CD4-positive, alpha-beta T cell treated with Interleukin-4 for 1 hour (primary cell): Measurements from ENCODE around the gene PLEKHJ1.

Experiments
- DNase-seq, 2 donors: peaks; one replicate each; pipeline ENCODE4 v3.0.0-alpha.2; 2020 to 2022

PLEKHJ1 gene

DNA sequence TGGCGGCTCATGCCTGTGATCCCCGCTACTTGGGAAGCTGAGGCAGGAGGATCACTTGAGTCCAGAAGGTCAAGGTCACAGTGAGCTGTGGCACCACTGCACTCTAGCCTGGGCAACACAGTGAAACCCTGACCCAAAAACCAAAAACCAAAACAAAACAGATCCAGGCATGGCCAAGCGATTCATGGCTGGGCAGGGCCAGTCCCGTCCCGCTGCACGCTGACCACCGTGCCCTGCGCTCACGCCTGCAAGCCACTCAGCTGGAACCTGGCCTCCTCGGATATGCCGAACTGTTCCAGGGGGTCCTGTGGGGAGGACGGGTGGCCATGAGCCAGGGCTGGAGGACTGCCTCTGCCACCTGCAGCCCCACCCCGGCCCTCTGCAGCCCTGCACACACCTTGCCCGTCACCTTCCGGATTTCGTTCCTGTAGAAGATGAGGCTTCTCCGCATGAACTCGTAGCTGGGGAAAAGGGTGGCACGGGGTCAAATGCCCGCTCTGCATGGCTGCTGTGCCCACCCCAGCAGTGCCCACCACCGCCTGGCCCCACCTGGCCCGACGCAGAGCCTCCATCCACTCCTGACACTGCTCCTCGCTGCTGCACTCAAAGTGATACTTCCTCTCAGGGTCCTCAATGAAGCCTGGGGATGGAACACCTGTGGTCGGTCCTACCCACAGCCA is 2.4 kb downstream of the PLEKHJ1 start:
- no peak for DNase-seq

DNA sequence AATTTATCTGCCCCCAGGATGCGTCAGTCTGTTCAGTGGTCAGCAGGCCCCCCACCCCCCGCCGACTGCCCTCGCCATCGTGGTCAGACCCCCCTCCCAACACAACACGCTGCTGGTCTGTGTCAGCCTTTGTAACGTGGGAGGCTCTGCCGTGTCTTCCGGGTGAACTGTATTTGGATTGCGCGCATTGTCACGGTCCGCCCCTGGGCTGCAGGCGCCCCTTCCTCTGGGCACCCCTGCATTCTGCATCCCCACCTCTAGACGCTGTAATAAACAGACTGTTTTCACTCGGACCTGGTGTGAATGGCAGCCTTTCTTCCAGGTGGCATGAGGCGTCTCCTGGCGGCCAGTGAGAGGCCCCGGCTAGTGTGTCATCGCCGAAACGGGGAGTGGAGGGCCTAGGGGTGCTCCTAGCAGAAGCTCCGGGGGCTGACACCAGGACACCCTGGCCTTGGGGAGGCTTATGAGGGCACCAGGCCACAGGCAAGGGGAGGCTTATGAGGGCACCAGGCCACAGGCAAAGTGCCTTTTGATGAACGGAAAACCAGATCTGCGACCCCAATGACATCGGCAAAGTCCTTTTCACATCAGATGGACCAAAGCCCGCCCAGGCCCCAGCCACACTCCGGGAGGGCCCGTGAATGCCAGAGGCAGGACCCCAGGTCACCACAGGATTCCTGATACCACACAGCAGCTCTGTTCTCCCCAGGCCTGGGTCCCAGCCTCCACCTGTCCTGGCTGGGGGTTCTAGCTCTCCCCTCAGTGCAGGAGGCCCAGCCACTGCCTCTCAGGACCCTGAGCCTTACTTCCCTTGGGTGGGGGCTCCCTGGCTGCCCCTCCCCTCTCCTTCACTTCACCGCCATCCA is 3.6 kb downstream of the PLEKHJ1 start:
- DNase-seq, result no peak

DNA sequence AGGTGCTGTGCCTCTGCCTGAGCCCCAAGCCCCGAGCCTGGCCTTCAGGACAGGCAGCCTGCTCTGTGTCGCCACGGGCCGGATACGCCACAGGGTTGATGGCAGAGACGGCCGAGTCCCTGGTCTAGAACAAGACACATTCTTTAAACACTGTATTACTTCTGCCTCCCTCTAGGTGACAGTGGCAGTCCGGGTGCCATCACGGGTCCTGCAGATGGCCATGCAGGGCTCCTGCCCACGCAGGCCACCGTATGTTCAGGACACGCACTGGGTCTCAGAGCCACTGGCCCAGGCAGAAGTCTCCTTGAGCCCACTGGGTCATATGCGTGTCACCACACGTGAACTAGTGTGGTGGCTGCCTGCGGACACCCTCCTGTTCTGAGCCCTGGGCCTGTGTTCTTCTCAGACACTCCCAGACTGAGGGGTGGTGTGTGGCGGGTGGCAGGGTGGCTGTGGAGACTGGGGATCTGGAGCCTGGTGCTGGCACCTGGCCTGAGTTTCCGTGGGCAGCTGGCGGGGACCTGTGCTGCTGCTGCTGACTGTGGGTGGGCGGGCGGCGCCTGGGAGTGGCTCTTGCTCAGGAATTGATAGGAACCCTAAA is 4.4 kb downstream of the PLEKHJ1 start:
- DNase-seq, result no peak

DNA sequence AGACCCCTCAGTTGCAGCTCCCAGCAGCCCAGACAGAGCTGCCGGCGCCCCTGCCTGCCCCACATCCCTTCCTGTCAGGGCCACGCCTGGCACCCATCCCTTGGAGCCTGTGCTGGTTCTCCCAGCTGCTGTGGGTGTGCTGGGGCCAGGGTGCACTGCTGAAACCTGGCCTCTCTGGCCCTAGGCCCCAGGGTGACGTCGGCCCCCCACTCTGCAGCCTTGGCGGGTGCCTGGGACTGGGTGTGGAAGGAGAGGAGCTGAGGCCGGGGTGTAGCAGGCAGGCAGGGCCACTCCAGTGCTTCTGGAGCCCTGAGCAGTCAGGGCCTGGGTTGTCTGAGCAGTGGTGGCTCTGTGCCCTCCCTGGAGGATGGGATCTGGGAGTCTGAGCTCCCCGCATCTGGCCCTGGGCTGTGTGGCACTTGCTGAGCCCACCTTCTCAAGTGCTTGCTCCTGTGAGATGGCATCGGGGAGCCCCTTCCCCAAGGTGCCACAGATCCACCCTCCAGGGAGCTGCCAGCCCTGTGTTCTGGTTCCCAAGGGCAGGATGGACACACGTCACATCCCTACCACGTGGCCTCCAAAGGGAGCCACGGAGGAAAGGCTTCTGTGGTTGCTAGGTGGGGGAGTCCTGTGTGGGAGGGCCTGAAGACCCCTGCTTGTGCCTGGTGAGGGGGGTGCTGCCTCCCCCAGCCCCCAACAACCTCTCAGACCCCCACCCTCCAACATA is 5.2 kb downstream of the PLEKHJ1 start:
- no peak for DNase-seq

DNA sequence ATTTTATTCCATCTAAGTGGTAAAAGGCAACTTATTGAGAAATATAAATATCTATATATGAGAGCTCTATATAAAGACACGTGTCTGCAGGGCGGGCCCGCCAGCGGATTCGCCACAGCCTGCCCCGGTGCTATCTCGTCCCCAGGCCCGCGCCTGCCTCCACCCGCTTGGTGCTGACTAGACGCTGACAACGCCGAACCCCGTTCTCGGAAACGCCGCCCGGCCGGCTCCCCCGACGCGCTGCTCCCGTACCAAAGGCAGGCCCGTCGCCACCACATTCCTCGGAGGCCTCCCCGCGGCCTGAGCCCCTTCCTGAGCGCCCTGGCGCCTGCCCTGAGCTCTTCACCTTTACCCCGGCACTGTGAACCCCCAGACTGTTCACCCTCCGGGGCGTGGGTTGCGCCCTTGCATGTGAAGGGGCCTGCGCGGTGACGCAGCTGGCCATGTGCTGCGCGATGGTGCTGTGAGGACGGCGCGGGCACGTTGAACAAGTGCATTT is 6.0 kb downstream of the PLEKHJ1 start:
- no peak for DNase-seq

DNA sequence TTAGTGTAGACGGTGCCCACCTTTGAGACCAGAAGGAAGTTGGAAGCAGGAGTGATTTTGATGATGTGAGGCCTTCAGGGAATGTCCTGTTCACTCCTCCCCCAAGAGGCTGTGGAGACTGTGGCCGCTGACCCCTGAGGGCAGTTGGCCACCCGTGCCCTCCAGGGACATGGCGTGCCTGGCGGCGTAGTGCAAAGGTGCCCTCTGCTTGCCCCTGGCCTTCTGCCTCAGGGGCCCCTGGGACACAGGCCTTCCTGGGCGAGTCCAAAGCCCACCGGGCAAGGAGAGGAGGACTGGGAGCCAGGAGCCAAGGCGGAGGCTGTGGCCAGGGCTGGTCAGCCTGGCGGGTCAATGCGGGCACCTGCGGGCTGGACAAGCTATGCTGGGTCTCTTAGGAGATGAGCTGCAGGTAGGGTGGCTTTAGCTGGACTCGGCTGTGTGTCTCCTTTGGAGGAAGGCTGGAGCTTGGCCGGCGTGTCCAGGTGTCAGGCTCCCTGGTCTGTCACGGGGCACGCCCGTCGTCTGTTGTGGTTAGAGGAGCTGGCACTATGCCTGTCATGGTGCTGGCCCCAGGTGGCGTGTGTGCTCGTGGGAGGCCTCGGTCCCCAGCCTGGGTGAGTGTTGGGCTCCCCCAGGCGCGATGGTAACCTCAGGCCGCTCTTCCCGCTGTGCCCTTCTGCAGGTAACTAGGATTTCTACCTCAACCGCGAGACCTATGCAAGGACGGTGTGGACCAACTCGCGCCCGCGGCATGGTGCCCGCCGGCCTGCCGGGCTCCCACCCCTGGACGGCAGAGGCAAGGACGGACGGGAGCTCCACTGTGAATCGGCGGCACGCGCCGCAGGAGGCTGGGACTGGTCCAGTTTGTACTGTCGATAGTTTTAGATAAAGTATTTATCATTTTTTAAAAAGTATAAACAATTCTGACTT is 6.8 kb downstream of the PLEKHJ1 start:
- no peak for DNase-seq

DNA sequence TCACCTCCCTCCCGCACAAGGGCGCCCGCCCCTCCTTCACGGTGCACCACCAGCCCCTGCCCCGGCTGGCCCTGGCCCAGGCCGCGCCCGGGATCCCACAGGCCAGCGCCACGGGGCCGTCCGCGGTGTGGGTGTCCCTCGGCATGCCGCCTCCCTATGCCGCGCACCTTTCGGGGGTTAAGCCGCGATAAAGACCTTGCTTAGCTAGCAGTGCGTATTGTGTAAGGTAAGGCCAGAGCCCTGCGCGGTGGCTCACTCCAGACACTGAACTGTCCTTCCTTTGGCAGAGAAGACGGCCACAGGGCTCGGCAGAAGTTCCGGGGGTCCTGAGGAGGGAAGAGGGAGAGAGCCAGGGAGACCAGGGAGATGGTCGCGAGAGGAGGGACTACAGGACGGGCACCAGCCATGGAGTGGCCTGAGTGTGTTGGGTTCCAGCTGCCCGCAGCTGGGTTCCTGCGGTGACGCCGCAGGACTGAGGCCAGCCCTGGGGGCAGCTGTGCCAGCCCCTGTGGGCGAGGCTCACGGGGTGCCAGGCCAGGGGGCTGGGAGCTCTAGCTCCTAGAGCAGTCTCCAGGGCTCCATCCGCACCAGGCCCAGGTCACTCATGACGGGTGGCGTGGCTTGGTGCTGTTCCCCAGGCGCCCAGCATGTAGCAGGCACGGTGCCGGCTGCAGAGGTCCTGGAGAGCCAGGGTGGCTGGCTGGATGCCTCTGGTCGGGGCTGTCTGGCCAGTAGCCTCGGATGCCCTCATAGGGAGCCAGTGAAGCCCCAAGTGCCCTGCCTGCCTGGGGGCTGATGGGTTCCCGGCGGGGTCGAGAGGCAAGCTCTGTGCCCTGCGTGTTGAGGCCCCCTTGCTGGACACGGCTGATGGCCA is 7.7 kb downstream of the PLEKHJ1 start:
- no peak for DNase-seq

DNA sequence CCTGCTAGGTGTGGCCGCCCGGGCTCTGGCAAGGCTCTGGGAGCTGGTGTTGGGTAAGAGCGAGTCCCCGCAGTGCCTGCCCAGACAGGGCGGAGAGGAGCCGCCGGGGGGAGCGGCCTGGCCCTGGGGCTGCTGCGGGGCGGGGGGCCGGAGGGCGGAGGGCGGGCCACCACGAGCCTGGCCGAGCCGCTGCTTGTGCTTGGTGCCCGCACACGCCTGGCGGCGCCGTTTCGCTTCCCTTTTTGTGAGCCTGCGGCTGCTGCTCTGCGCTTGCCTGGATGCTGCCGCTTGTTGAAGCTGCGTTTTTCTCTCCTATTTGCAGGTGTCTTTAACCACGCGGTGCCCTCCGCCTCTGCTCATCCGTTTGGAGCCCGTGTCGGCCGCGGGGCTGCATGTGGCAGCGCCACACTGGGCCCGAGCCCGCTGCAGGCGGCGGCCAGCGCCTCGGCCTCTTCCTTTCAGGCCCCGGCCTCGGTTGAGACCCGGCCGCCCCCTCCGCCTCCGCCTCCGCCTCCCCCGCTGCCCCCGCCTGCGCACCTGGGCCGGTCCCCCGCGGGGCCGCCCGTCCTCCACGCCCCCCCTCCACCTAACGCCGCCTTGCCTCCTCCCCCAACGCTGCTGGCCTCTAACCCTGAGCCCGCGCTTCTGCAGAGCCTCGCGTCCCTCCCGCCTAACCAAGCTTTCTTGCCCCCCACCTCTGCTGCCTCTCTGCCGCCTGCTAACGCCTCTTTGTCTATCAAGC is 8.5 kb downstream of the PLEKHJ1 start:
- peak in 1 of 2 donors; percentile 50 for DNase-seq

DNA sequence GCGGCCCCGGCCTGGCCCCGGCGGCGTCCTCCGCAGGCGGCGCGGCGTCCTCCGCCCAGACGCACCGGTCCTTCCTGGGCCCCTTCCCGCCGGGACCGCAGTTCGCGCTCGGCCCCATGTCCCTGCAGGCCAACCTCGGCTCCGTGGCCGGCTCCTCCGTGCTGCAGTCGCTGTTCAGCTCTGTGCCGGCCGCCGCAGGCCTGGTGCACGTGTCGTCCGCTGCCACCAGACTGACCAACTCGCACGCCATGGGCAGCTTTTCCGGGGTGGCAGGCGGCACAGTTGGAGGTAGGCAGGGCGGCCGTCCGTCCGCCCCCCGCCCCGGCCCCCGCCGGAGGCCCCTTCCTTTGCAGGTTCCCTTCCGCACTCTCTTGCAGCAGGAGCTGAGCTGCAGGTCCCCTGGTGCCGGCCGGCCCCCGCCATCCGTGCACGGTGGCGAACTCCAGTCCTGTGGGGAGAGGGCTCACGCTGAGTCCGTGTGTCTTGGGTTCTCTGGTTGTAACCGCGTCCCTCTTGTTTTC is 9.2 kb downstream of the PLEKHJ1 start:
- no peak for DNase-seq

DNA sequence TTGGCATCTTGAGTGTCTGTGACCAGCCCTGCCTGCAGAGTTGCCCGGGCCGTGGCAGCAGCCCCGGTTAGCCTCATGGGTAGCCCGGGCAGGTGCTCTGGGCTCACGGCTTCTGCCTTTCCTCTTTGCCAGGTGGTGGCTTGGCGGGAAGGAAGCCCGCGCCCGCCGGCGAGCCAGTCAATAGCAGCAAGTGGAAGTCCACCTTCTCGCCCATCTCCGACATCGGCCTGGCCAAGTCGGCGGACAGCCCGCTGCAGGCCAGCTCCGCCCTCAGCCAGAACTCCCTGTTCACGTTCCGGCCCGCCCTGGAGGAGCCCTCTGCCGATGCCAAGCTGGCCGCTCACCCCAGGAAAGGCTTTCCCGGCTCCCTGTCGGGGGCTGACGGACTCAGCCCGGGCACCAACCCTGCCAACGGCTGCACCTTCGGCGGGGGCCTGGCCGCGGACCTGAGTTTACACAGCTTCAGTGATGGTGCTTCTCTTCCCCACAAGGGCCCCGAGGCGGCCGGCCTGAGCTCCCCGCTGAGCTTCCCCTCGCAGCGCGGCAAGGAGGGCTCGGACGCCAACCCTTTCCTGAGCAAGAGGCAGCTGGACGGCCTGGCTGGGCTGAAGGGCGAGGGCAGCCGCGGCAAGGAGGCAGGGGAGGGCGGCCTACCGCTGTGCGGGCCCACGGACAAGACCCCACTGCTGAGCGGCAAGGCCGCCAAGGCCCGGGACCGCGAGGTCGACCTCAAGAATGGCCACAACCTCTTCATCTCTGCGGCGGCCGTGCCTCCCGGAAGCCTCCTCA is 9.9 kb downstream of the PLEKHJ1 start:
- DNase-seq, result no peak

DNA sequence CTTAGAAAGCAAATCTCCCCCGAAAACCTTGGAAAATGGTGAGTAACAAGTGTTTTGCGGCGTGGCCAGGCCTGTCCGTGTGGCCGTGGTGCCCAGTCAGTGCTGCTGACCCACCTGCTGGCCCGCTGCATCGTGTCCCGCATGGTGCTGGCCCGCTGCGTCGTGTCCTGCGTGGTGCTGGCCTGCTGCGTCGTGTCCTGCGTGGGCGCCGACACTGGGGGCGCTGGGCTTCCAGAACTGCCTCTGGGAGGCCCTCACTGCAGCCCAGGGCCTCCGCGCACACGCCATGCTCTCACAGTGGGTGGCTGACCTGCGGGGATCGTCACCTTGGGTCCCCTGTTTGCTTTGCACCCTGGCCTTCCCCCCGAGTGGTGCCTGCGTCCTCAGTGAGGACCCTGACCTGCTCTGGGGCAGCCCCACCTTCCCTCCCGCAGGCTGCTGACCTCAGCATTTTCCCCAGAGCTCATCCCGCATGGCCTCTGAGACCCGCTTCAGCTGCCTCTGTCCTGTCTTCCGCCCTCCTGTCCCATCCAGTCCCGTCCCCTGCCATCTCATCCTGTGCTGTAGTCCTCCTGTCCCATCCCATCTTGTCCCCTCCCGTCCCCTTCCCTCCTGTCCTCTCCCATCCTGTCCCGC is 10.6 kb downstream of the PLEKHJ1 start:
- no peak for DNase-seq

DNA sequence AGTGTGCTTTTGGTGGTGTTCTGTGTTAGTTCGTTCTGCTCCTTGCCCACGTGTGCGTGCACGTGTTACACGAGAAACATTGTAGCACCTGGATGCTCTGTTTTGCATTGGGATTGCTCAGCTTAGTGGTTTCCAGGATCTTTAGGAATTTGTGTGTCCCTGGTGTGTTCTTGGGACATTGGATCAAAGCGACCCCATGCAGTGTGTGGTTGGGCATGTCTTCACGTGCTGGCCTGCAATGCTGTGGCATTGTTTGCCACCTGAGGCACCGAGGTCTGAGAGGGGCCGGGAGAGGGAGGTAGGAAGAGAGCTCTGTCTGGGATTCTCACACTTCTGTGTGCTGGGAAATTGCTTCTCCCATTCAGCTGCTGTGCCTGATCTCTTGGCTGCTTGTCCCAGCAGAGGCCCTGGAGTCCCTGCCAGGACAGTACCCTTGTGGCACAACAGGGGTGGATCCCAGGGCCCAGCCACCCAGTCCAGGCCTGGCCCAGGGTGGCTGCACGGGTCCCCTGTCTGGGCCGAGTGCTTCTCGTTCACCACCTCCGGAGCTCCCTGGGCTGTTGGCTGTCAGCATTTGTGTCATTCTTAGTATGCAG is 11.3 kb downstream of the PLEKHJ1 start:
- DNase-seq, result no peak

DNA sequence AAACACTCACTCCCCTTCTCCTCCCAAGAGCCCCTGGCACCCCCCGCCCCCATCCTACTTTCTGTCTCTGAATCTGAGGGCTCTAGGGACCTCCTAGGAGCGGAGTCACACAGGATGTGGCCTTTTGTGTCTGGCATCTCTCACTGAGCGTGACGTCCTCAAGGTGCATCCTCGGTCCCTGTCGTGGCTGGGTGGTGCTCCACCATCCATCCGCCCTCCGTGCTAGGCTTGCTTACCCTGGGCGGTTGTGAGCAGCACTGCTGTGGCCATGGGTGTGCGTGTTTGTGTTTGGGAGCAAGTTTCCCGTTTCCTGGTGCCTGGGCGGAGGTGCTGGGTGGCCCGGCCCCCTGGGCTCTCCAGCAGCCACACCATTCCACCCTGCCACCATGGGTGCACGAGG is 12.2 kb downstream of the PLEKHJ1 start:
- peak; percentile 25 to 62 for DNase-seq

DNA sequence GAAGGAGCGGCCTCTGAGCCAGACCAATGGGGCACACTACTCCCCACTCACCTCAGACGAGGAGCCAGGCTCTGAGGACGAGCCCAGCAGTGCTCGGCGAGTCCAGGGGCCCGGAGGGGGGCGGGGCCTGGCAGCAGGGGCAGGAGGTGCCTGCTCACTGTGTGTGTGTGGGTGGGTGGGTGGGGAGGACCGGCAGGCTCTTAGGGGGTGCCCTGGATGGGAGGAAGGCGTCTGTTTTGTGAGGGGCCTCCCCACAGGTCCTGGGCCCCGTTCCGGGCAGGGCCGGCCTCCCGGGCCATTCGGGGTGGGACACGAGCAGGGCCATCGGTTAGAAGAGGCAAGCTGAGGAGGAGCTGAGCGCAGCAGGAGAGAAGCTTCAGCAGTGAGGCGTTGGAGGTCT is 12.7 kb downstream of the PLEKHJ1 start:
- no peak for DNase-seq

DNA sequence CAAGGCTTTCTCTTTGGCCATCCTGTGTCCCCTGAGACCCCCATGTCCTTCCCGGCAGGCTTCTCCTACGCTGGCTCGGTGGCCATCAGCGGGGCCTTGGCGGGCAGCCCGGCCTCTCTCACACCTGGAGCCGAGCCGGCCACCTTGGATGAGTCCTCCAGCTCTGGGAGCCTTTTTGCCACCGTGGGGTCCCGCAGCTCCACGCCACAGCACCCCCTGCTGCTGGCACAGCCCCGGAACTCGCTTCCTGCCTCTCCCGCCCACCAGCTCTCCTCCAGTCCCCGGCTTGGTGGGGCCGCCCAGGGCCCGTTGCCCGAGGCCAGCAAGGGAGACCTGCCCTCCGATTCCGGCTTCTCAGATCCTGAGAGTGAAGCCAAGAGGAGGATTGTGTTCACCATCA is 14.2 kb downstream of the PLEKHJ1 start:
- no peak for DNase-seq

DNA sequence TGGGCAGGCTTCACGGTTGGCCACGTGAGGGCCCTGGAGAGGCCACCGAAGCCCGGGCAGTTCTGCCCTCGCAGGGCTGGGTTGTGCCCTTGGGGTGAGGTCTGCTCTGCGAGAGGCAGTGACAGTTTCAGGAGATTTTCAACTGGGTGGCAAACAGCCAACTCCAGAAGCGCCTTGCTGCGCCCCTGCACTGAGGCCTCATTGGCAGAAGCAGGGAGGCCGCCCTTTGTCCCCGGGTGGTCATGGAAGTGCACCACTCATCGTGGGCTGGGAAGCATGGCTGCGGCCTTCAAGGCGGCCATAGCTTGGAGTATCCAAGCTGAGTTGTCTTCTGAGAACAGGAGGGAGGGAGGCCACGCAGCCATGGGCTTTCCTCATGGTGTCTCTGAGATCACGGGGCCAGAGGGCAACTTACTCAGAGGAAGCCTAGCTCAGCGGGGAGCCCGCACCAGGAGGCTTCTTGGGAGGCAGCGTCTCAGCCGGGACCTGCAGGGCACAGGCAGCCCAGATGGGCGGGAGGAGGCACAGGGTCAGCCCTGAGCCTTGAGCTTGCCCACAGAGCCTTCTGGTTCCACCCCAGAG is 14.8 kb downstream of the PLEKHJ1 start:
- DNase-seq, result no peak

DNA sequence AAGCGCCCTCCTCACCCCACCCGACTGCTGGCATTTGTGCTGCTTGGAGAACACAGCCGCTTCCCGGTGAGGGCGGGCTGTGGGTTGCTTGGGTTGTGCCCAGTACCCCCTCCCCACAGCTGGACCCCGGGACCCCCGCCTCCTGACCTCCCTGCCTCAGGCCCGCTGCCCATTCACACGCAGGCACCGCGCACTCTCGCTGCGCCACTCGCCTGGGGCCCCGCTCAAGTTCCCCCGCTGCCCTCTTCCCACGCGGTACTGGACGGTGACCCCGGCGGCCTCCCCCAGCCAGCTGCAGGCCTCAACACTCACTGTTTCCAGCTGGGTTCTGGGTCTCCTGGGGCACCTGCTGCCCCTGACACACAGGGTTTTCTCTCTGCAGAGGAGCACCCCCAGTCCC is 16.4 kb downstream of the PLEKHJ1 start:
- DNase-seq, result no peak

DNA sequence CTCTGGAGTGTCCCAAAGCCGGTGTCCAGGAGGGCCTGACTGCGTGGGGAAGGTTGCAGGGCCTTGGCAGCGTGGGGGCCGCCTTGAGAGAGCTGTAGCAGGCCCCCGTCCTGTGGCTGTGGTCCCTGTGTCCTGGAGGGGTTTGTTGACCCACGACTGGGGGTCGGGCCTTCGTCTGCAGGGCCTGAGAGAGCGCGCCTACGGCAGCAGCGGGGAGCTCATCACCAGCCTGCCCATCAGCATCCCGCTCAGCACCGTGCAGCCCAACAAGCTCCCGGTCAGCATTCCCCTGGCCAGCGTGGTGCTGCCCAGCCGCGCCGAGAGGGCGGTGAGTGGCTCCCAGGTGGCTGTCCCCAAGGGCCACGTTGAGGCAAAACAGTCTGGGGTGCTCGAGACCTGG is 18.5 kb downstream of the PLEKHJ1 start:
- no peak for DNase-seq
